HepG2 (cell line): Measurements from ENCODE around the gene SMTN. TPM values are rescaled to one million over a fixed set of nuclear protein-coding genes. Genes with fewer than 3 reads are reported as not detected.

ENCODE experiments used
- ATAC-seq: fragments of 200-7000 bp; cut with Tn5 transposase; 3 replicates; pipeline ENCODE4 v1.9.1; 2020; ENCODE audit warnings: mild to moderate bottlenecking, moderate library complexity
- BruUV-seq: library from RNA; stranded (reverse); fragments of 400-500 nt; replicated peaks from 2 replicates; lab custom pipeline; 2021; lab: Mats Ljungman, UMichigan
- CTCF ChIA-PET: fragments of 300-600 bp; formaldehyde crosslinking; extraction: SDS; loops from one replicate; lab custom pipeline; 2021; ENCODE audit warnings: low total read pairs, inconsistent platforms, low intra/inter-chr PET ratio; lab: Yijun Ruan, JAX
- POLR2A ChIA-PET: fragments of 350-600 bp; sonication (Branson Sonifier 250); formaldehyde crosslinking; loops from one replicate; lab custom pipeline; 2020; ENCODE audit warnings: antibody characterized with exemption, inconsistent platforms; lab: Yijun Ruan, JAX
- DNase-seq: peaks from one replicate; pipeline ENCODE4 v3.0.0-alpha.2; 2015; ENCODE audit warnings: low spot score
- FAIRE-seq: peaks from 3 replicates; lab custom pipeline; 2011; peaks lifted over from hg19 to GRCh38; lab: Jason Lieb, UNC
- H2AFZ ChIP-seq: one replicate; pipeline ENCODE4 v1.6.1; 2011; ENCODE audit warnings: low read length, inconsistent platforms
- H3K27ac ChIP-seq: fragments of 300-600 bp; 3 replicates; pipeline ENCODE4 v1.8.0; 2011; ENCODE audit warnings: mixed run types, mild to moderate bottlenecking, mixed read lengths, low read length, inconsistent platforms; ENCODE audit not compliant: insufficient read depth; ENCODE audit errors: extremely low read length
- H3K27me3 ChIP-seq, 2 experiments: fragments of 200-600 bp in 1 of 2; 2 replicates in 1 of 2; 3 replicates in 1 of 2; pipeline versions ENCODE4 v1.6.0 to v1.8.0; 2011; ENCODE audit warnings: low read length in 2 of 2, mild to moderate bottlenecking in 2 of 2, moderate library complexity in 2 of 2, inconsistent platforms in 1 of 2; ENCODE audit not compliant: insufficient read depth in 2 of 2, control insufficient read depth in 1 of 2
- H3K36me3 ChIP-seq, 2 experiments: fragments of 200-600 bp in 1 of 2; replicated peaks in 1 of 2; 2 replicates in 1 of 2; 3 replicates in 1 of 2; pipeline versions ENCODE4 v1.5.1 to v1.8.0; 2011; ENCODE audit warnings: low read length in 2 of 2, inconsistent platforms in 1 of 2; ENCODE audit not compliant: insufficient read depth in 2 of 2, control insufficient read depth in 1 of 2
- H3K4me1 ChIP-seq: 2 replicates; pipeline ENCODE4 v1.5.1; 2012; ENCODE audit warnings: low read length, inconsistent platforms; ENCODE audit not compliant: insufficient read depth
- H3K4me2 ChIP-seq: 2 replicates; pipeline ENCODE4 v1.6.0; 2011; ENCODE audit warnings: low read depth, low read length, inconsistent platforms
- H3K4me3 ChIP-seq, 3 experiments: fragments of 200-600 bp in 1 of 3; sonication (generic), shearing (Covaris generic) in 1 of 3; replicated peaks in 1 of 3; 2 replicates each; pipeline ENCODE4 v1.5.1; 2011 to 2016; ENCODE audit warnings: low read length in 3 of 3, inconsistent platforms in 2 of 3, low read depth in 2 of 3, mild to moderate bottlenecking in 2 of 3, control low read depth in 1 of 3, mixed read lengths in 1 of 3; ENCODE audit not compliant: insufficient read depth in 1 of 3
- H3K79me2 ChIP-seq: one replicate; pipeline ENCODE4 v1.6.1; 2011; ENCODE audit warnings: low read length, inconsistent platforms; ENCODE audit not compliant: insufficient read depth
- H3K9ac ChIP-seq: 2 replicates; pipeline ENCODE4 v1.6.0; 2011; ENCODE audit warnings: mild to moderate bottlenecking, low read depth, low read length, inconsistent platforms; ENCODE audit not compliant: insufficient read depth
- H3K9me3 ChIP-seq: 2 replicates; pipeline ENCODE4 v1.5.1; 2012; ENCODE audit warnings: mild to moderate bottlenecking, low read length
- H4K20me1 ChIP-seq: 2 replicates; pipeline ENCODE4 v1.6.0; 2011; ENCODE audit warnings: inconsistent platforms, mild to moderate bottlenecking, low read length, moderate library complexity; ENCODE audit not compliant: insufficient read depth
- MAFK ChIP-seq, 2 experiments: IDR thresholded peaks in 1 of 2; conservative IDR thresholded peaks in 1 of 2; 2 replicates each; pipeline ENCODE4 v1.6.1; 2011; ENCODE audit warnings: improper control_type of control experiment in 2 of 2, low read length in 2 of 2
- PITX1 ChIP-seq: sonication (generic); formaldehyde crosslinking; IDR thresholded peaks from 2 replicates; pipeline ENCODE4 v1.5.1; 2020; ENCODE audit warnings: mild to moderate bottlenecking, missing genetic modification reagents
- RFXAP ChIP-seq: sonication (generic); formaldehyde crosslinking; IDR thresholded peaks from 2 replicates; pipeline ENCODE4 v1.4.0; 2020; ENCODE audit warnings: missing genetic modification reagents, borderline replicate concordance
- TCF7 ChIP-seq: sonication (generic); IDR thresholded peaks from 2 replicates; pipeline ENCODE4 v1.6.1; 2016; ENCODE audit warnings: antibody characterized with exemption, low read depth
- ZNF468 ChIP-seq: sonication (generic); formaldehyde crosslinking; IDR thresholded peaks from 2 replicates; pipeline ENCODE4 v1.8.0; 2022; ENCODE audit warnings: mild to moderate bottlenecking, moderate library complexity, missing genetic modification reagents
- ZNF703 ChIP-seq: sonication (generic); formaldehyde crosslinking; IDR thresholded peaks from 2 replicates; pipeline ENCODE4 v1.5.1; 2020; ENCODE audit warnings: missing genetic modification reagents, mild to moderate bottlenecking, moderate library complexity, borderline replicate concordance
- WGBS: methylation state at CpG from one replicate; pipeline ENCODE4 v1.1.6; 2017; ENCODE audit warnings: low lambda C conversion rate; 5-methylcytosine and 5-hydroxymethylcytosine counted together
- in situ Hi-C: cut with HindIII; loops from 2 replicates; pipeline ENCODE4 v1.10.0; 2017; ENCODE audit warnings: low pct_unique_long_range_greater_than_20kb; ENCODE audit not compliant: extremely low pct_ligation_motif_present
- intact Hi-C: fragments of 100-400 bp; cut with micrococcal nuclease; formaldehyde crosslinking; loops from one replicate; pipeline ENCODE4 v1.10.0; 2022; ENCODE audit not compliant: unreplicated experiment
- polyA plus RNA-seq, 8 experiments: library from polyadenylated mRNA; depleted of rRNA in 3 of 8; stranded (reverse) in 7 of 8; unstranded in 1 of 8; fragments of >200 nt; fragmentation: Illumina TruSeq in 4 of 8; extraction: Trizol in 4 of 8; gene quantifications; 2 replicates each; pipeline versions ENCODE4 v1.2.1 to v1.2.3, GENCODE V29; 2011 to 2016; ENCODE audit warnings: low read depth in 4 of 8, missing spikeins in 1 of 8, mixed read lengths in 1 of 8; ENCODE audit not compliant: insufficient read depth in 1 of 8
- total RNA-seq, 5 experiments: library from RNA; depleted of rRNA; stranded (reverse); fragments of >200 nt; fragmentation: Illumina TruSeq; extraction: Trizol; gene quantifications; 2 replicates each; pipeline ENCODE4 v1.2.3, GENCODE V29; 2016; ENCODE audit warnings: low read depth in 1 of 5
- TF ChIP-seq, protein P1 (sequence below): sonication (generic); formaldehyde crosslinking; IDR thresholded peaks from 2 replicates; pipeline ENCODE4 v1.4.0; 2020; ENCODE audit warnings: missing genetic modification reagents
- TF ChIP-seq, protein P2 (sequence below): sonication (generic); formaldehyde crosslinking; IDR thresholded peaks from 2 replicates; pipeline ENCODE4 v1.8.0; 2022; ENCODE audit warnings: mild to moderate bottlenecking, missing genetic modification reagents; ENCODE audit not compliant: insufficient replicate concordance
- TF ChIP-seq, protein P3 (sequence below): sonication (generic); formaldehyde crosslinking; IDR thresholded peaks from 2 replicates; pipeline ENCODE4 v1.4.0; 2020; ENCODE audit warnings: missing genetic modification reagents
- TF ChIP-seq, protein P4 (sequence below): fragments of 450-650 bp; IDR thresholded peaks from 2 replicates; pipeline ENCODE4 v1.6.1; 2017

SMTN gene
- total and polyA plus RNA-seq, 2 of the 13 experiments (the other 11 are each of a cell fraction or from before 2014, with no cell fraction given) = 14.7 to 26.1 TPM

DNA sequence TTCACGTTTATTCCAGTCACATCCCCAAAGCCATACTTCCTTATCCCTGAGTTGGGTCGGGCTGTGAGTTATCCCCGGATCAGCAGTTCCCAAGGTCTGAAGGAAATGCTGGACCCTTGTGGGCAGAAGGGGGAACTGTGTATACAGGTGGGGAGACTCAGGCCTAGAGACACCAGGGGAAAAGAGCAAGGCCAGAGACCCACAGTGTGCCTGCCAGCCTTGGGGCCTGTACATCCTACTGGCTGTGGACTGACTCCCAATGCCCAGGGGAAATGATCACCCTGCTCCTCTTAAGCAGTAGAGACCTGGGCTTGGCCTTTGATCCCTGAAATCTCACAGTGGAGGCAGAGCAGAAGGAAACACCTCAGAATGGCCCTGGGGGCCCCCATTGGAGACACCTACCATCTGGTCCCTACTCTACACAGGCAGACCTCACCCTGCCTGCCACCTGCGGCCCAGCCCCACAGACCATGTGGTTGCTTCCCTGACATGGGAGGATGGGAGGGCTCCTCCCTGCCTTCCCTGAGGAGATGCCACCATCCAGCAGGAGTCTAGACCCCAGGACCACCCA lies 25.0 kb downstream of the SMTN start:
- intact Hi-C loops (no loop called here), in situ Hi-C loops (no loop called here)
- Histone ChIP-seq H2AFZ (no peak overlapping the region), H3K9me3 (no peaks in the 10 kb centered on the region), H3K27ac (no peak overlapping the region), H3K4me2 (no peak overlapping the region), H3K4me3 (no peak overlapping the region), H3K27me3 (no peaks in the 10 kb centered on the region), H3K79me2 (no peaks in the 10 kb centered on the region), H3K36me3 (no peaks in the 10 kb centered on the region), H4K20me1 (no peaks in the 10 kb centered on the region), H3K4me1 (peaks cover 39% of the 10 kb centered on the region), H3K9ac (0 out of 2 replicates have a peak overlapping the region, but pooled peaks have one; percentile 13)
- WGBS = 51% methylated on average over 2 of the region's 4 CpGs
- DNase-seq = no peak
- peak; percentile 18 for ATAC-seq
- no peak for FAIRE-seq
- POLR2A ChIA-PET = no interaction called here
- CTCF ChIA-PET = no interaction called here
- BruUV-seq = no TSS peak
- TF ChIP-seq, protein P1, sequence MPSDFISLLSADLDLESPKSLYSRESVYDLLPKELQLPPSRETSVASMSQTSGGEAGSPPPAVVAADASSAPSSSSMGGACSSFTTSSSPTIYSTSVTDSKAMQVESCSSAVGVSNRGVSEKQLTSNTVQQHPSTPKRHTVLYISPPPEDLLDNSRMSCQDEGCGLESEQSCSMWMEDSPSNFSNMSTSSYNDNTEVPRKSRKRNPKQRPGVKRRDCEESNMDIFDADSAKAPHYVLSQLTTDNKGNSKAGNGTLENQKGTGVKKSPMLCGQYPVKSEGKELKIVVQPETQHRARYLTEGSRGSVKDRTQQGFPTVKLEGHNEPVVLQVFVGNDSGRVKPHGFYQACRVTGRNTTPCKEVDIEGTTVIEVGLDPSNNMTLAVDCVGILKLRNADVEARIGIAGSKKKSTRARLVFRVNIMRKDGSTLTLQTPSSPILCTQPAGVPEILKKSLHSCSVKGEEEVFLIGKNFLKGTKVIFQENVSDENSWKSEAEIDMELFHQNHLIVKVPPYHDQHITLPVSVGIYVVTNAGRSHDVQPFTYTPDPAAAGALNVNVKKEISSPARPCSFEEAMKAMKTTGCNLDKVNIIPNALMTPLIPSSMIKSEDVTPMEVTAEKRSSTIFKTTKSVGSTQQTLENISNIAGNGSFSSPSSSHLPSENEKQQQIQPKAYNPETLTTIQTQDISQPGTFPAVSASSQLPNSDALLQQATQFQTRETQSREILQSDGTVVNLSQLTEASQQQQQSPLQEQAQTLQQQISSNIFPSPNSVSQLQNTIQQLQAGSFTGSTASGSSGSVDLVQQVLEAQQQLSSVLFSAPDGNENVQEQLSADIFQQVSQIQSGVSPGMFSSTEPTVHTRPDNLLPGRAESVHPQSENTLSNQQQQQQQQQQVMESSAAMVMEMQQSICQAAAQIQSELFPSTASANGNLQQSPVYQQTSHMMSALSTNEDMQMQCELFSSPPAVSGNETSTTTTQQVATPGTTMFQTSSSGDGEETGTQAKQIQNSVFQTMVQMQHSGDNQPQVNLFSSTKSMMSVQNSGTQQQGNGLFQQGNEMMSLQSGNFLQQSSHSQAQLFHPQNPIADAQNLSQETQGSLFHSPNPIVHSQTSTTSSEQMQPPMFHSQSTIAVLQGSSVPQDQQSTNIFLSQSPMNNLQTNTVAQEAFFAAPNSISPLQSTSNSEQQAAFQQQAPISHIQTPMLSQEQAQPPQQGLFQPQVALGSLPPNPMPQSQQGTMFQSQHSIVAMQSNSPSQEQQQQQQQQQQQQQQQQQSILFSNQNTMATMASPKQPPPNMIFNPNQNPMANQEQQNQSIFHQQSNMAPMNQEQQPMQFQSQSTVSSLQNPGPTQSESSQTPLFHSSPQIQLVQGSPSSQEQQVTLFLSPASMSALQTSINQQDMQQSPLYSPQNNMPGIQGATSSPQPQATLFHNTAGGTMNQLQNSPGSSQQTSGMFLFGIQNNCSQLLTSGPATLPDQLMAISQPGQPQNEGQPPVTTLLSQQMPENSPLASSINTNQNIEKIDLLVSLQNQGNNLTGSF (CRISPR knock-in tag) = no peak
- TF ChIP-seq, protein P2, sequence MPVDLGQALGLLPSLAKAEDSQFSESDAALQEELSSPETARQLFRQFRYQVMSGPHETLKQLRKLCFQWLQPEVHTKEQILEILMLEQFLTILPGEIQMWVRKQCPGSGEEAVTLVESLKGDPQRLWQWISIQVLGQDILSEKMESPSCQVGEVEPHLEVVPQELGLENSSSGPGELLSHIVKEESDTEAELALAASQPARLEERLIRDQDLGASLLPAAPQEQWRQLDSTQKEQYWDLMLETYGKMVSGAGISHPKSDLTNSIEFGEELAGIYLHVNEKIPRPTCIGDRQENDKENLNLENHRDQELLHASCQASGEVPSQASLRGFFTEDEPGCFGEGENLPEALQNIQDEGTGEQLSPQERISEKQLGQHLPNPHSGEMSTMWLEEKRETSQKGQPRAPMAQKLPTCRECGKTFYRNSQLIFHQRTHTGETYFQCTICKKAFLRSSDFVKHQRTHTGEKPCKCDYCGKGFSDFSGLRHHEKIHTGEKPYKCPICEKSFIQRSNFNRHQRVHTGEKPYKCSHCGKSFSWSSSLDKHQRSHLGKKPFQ (CRISPR knock-in tag) = no peak
- TF ChIP-seq PITX1 (CRISPR knock-in tag) (no peak), RFXAP (CRISPR knock-in tag) (no peak), TCF7 (no peak), ZNF703 (CRISPR knock-in tag) (no peak), ZNF468 (CRISPR knock-in tag) (no peak), MAFK (conservative IDR thresholded peaks at IDR 0.05 in 1 of 2, IDR thresholded peaks at IDR 0.05 in 1 of 2; ENCODE audit: low read length in 2 of 2) (peak in 1 of 2 experiments; percentile 28; a peak in 2 of 4 replicates)
- TF ChIP-seq, protein P3, sequence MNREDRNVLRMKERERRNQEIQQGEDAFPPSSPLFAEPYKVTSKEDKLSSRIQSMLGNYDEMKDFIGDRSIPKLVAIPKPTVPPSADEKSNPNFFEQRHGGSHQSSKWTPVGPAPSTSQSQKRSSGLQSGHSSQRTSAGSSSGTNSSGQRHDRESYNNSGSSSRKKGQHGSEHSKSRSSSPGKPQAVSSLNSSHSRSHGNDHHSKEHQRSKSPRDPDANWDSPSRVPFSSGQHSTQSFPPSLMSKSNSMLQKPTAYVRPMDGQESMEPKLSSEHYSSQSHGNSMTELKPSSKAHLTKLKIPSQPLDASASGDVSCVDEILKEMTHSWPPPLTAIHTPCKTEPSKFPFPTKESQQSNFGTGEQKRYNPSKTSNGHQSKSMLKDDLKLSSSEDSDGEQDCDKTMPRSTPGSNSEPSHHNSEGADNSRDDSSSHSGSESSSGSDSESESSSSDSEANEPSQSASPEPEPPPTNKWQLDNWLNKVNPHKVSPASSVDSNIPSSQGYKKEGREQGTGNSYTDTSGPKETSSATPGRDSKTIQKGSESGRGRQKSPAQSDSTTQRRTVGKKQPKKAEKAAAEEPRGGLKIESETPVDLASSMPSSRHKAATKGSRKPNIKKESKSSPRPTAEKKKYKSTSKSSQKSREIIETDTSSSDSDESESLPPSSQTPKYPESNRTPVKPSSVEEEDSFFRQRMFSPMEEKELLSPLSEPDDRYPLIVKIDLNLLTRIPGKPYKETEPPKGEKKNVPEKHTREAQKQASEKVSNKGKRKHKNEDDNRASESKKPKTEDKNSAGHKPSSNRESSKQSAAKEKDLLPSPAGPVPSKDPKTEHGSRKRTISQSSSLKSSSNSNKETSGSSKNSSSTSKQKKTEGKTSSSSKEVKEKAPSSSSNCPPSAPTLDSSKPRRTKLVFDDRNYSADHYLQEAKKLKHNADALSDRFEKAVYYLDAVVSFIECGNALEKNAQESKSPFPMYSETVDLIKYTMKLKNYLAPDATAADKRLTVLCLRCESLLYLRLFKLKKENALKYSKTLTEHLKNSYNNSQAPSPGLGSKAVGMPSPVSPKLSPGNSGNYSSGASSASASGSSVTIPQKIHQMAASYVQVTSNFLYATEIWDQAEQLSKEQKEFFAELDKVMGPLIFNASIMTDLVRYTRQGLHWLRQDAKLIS (CRISPR knock-in tag) = no peak
- TF ChIP-seq, protein P4, sequence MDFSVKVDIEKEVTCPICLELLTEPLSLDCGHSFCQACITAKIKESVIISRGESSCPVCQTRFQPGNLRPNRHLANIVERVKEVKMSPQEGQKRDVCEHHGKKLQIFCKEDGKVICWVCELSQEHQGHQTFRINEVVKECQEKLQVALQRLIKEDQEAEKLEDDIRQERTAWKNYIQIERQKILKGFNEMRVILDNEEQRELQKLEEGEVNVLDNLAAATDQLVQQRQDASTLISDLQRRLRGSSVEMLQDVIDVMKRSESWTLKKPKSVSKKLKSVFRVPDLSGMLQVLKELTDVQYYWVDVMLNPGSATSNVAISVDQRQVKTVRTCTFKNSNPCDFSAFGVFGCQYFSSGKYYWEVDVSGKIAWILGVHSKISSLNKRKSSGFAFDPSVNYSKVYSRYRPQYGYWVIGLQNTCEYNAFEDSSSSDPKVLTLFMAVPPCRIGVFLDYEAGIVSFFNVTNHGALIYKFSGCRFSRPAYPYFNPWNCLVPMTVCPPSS = no peak
